ENCODE measurements around the gene GLOD4. TPM values are rescaled to one million over a fixed set of nuclear protein-coding genes. Genes with fewer than 3 reads are reported as not detected.

Gene GLOD4
- total RNA-seq, 2 experiments from 2014 or later = 48.4 to 79.7 TPM

DNA sequence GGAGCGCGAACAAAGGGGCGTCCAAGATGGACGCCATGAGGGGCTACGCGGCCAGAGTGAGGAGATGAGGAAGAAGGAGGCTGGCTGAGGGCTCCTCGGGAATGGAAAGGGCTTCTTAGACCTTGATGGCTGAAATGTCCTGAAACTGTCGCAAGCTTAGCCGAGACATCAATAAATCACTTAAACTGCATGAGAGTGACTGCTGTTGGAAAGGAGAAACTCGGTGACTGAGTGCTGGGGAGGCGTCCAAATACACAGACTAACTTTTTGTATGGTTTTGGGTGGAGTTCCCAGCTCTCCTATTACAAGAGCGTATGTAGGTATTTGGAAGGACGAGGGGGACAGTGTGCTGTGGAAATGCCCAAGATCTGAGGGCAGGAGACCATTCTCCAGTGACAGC lies 28.7 kb downstream of the GLOD4 start:
- Histone ChIP-seq H3K79me2 (ENCODE audit: insufficient read depth, low read depth, low read length) (peaks cover 29% of the 10 kb centered on the region), H3K36me3 (ENCODE audit: insufficient read depth, low read length) (peaks cover 51% of the 10 kb centered on the region), H3K27ac (ENCODE audit: low read depth, low read length, poor library complexity, severe bottlenecking) (no peak overlapping the region), H2AFZ (ENCODE audit: low read length) (no peak overlapping the region), H3K4me3 (ENCODE audit: low read depth, low read length, poor library complexity, severe bottlenecking) (no peak overlapping the region), H3K9me2 (ENCODE audit: insufficient read depth, low read length) (no peaks in the 10 kb centered on the region), H3K4me1 (ENCODE audit: insufficient read depth, low read length, poor library complexity, severe bottlenecking) (peaks cover 18% of the 10 kb centered on the region), H3K4me2 (ENCODE audit: low read length) (no peak overlapping the region), H4K20me1 (ENCODE audit: insufficient read depth, low read length) (no peaks in the 10 kb centered on the region), H3K9me3 (ENCODE audit: low read length) (no peaks in the 10 kb centered on the region)
- intact Hi-C loops (cut with micrococcal nuclease; ENCODE audit: unreplicated experiment) = no loop called here
- TF ChIP-seq EZH2phosphoT487 (IDR thresholded peaks at IDR 0.05; ENCODE audit: borderline replicate concordance, low read depth, low read length) = no peak
- TF ChIP-seq, protein P1, sequence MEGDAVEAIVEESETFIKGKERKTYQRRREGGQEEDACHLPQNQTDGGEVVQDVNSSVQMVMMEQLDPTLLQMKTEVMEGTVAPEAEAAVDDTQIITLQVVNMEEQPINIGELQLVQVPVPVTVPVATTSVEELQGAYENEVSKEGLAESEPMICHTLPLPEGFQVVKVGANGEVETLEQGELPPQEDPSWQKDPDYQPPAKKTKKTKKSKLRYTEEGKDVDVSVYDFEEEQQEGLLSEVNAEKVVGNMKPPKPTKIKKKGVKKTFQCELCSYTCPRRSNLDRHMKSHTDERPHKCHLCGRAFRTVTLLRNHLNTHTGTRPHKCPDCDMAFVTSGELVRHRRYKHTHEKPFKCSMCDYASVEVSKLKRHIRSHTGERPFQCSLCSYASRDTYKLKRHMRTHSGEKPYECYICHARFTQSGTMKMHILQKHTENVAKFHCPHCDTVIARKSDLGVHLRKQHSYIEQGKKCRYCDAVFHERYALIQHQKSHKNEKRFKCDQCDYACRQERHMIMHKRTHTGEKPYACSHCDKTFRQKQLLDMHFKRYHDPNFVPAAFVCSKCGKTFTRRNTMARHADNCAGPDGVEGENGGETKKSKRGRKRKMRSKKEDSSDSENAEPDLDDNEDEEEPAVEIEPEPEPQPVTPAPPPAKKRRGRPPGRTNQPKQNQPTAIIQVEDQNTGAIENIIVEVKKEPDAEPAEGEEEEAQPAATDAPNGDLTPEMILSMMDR (conservative IDR thresholded peaks at IDR 0.05; ENCODE audit: low read length) = no peak
- no peak for DNase-seq (ENCODE audit: low spot score)
- no TSS peak for BruUV-seq (replicated peaks)
- ChIA-PET CTCF (ENCODE audit: unreplicated experiment) (no interaction called here), POLR2A (interaction anchor here (1.0 kb wide), 1 partner anchor 8 kb away, joined by 3 read pairs; no protein-coding TSS in a partner anchor)

DNA sequence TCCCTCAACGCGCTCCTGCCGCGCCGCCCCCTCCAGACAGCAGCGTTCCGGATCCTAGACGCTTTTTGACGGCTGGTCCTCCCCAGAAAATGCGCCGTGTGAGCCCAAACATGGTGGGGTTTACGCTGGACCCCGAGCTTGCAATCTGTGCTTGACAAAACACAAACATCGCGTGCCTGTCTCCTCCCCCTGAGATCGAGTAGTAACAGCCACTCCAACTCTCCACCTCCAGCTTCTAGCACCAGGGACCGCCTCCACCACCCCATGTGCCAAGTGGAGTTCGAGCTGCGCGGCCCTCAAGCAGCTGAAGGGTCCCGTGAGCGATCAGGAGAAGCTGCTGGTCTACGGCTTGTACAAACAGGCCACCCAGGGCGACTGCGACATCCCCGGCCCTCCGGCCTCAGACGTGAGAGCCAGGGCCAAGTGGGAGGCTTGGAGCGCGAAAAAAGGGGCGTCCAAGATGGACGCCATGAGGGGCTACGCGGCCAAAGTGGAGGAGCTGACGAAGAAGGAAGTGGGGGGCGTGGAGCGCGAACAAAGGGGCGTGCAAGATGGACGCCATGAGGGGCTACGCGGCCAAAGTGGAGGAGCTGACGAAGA lies 29.4 kb downstream of the GLOD4 start:
- Histone ChIP-seq H4K20me1 (ENCODE audit: insufficient read depth, low read length) (no peaks in the 10 kb centered on the region), H3K4me1 (ENCODE audit: insufficient read depth, low read length, poor library complexity, severe bottlenecking) (peaks cover 18% of the 10 kb centered on the region), H3K9me3 (ENCODE audit: low read length) (no peaks in the 10 kb centered on the region), H3K79me2 (ENCODE audit: insufficient read depth, low read depth, low read length) (peaks cover 36% of the 10 kb centered on the region), H2AFZ (ENCODE audit: low read length) (peak overlapping the region; percentile 86), H3K36me3 (ENCODE audit: insufficient read depth, low read length) (peaks cover 52% of the 10 kb centered on the region), H3K4me2 (ENCODE audit: low read length) (peak overlapping the region; percentile 78), H3K9me2 (ENCODE audit: insufficient read depth, low read length) (no peaks in the 10 kb centered on the region), H3K4me3 (ENCODE audit: low read depth, low read length, poor library complexity, severe bottlenecking) (peak overlapping the region; percentile 75), H3K27ac (ENCODE audit: low read depth, low read length, poor library complexity, severe bottlenecking) (peak overlapping the region; percentile 37)
- POLR2A ChIA-PET = interaction anchor here (0.7 kb wide), 1 partner anchor 213 kb away, joined by 3 read pairs; no protein-coding TSS in a partner anchor
- TF ChIP-seq, protein P1 (conservative IDR thresholded peaks at IDR 0.05; ENCODE audit: low read length) = no peak
- no peak for TF ChIP-seq EZH2phosphoT487 (IDR thresholded peaks at IDR 0.05; ENCODE audit: borderline replicate concordance, low read depth, low read length)
- no peak for DNase-seq (ENCODE audit: low spot score)
- CTCF ChIA-PET (ENCODE audit: unreplicated experiment) = interaction anchor here (0.6 kb wide), 1 partner anchor 13 kb away, joined by 3 read pairs; no protein-coding TSS in a partner anchor
- intact Hi-C loops (cut with micrococcal nuclease; ENCODE audit: unreplicated experiment) = no loop called here
- BruUV-seq (replicated peaks) = TSS peak; percentile 83

DNA sequence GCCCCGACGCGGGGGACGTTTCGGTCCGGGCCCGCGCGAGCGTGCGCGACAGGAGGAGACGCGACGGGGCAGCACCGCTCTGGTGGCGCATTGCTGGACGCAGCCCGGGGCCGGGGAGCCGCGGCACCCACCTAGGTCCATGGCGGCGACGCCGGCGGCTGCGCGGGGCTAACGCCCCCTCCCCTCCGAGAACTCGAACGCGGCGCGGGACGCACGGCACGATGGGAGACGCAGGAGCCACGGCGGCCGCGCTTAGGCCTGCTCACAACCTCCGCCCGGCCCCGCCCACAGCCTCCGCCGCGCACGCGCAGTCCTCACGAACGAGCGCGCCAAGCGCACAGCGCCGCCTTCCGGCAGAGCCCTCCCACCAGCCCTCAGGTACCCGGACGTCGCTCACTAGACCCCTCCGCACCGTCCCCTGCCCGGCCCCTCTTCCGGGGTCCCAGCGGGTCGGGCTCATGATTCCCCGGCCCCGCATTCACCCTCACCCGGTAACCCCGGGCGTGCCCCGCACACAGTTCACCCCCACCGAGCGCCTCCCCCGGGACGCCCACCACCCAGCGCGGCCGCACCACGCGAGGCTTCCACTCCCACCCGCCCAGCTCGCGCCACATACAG lies 30.0 kb downstream of the GLOD4 start, which contains the start of gene GEMIN4:
TSS of gene GEMIN4 (minus strand) at position 263 of the 618 bp plus-strand sequence. CDS start at position 141, 122 bp downstream.
- no peaks in the 10 kb centered on the region for H3K9me3 ChIP-seq (ENCODE audit: low read length)
- H3K9me2 ChIP-seq (ENCODE audit: insufficient read depth, low read length) = no peaks in the 10 kb centered on the region
- H3K36me3 ChIP-seq (ENCODE audit: insufficient read depth, low read length) = peaks cover 52% of the 10 kb centered on the region
- intact Hi-C loops (cut with micrococcal nuclease; ENCODE audit: unreplicated experiment) = no loop called here
- H3K4me3 ChIP-seq (ENCODE audit: low read depth, low read length, poor library complexity, severe bottlenecking) = peak within 1 kb of the TSS; percentile 75
- H2AFZ ChIP-seq (ENCODE audit: low read length) = peak within 1 kb of the TSS; percentile 86
- H3K4me1 ChIP-seq (ENCODE audit: insufficient read depth, low read length, poor library complexity, severe bottlenecking) = peaks cover 18% of the 10 kb centered on the region
- H3K79me2 ChIP-seq (ENCODE audit: insufficient read depth, low read depth, low read length) = peaks cover 40% of the 10 kb centered on the region
- peak within 1 kb of the TSS; percentile 86 for H3K4me2 ChIP-seq (ENCODE audit: low read length)
- peak within 1 kb of the TSS; percentile 57 for H3K27ac ChIP-seq (ENCODE audit: low read depth, low read length, poor library complexity, severe bottlenecking)
- BruUV-seq (replicated peaks) = no TSS peak
- TF ChIP-seq, protein P1 (conservative IDR thresholded peaks at IDR 0.05; ENCODE audit: low read length) = peak; percentile 83
- no peak for TF ChIP-seq EZH2phosphoT487 (IDR thresholded peaks at IDR 0.05; ENCODE audit: borderline replicate concordance, low read depth, low read length)
- ChIA-PET CTCF (ENCODE audit: unreplicated experiment) (interaction anchor here (0.6 kb wide), 1 partner anchor 13 kb away, joined by 3 read pairs; no protein-coding TSS in a partner anchor), POLR2A (interaction anchor here (0.7 kb wide), 1 partner anchor 213 kb away, joined by 3 read pairs; no protein-coding TSS in a partner anchor)
- no peaks in the 10 kb centered on the region for H4K20me1 ChIP-seq (ENCODE audit: insufficient read depth, low read length)
- DNase-seq (ENCODE audit: low spot score) = peak; percentile 95
